Measurements from ENCODE around the gene FANCE.
"Not testable (repeated sequence)": the region's sequence is repeated elsewhere in the genome, so short reads cannot be mapped to it uniquely, and the experiment has no call there.

FANCE gene

DNA sequence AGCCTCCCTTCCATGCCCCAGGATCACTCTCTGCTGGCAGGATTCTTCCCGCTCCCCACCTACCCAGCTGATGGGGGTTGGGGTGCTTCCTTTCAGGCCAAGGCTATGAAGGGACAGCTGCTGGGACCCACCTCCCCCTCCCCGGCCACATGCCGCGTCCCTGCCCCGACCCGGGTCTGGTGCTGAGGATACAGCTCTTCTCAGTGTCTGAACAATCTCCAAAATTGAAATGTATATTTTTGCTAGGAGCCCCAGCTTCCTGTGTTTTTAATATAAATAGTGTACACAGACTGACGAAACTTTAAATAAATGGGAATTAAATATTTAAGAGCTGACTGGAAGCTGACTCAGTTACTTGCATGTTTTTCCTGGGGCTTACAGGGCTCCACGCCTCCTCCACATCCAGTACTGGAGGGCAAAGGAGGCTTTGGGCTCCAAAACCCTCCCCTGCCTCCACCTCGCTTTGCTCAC, 24.3 kb upstream of the FANCE start:
- no peak overlapping the region for H2AFZ ChIP-seq (ENCODE audit: low read depth)
- H3K36me3 ChIP-seq (ENCODE audit: insufficient read depth), result no peaks in the 10 kb centered on the region
- no peak overlapping the region for H3K27ac ChIP-seq

DNA sequence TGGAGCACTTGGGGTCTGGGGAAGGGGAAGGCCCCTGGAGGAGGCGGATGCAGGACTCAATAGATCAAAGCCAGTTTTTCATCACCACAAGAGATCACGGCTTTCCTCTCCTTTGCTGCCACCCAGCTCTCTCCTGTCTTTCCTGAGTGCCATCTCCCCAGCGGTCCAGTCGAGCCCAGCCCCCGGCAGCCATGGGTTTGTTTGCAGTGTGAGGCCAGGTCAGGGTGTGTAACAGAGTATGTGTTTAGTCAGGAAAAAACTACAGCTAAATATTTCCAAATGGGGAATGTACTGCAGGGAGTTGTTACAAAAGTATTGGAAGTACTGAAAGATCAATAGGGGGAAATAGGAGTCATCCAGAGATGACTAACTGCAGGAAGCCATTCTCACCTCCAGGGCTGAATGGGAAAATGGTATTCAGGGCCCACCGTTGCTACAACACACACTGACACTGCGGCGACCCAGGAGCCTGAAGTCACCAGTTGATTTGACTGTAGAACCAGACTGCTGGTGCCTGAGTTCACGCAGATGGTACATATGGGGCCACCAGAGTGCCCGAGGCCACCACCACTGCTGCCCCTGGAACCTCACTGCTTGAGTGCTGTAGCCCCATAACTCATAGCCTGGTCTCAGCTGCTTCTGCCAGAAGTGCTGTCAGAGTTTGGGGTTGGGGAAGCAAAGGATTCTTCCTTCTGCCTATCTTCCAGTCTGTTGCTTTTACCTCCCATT, 23.6 kb upstream of the FANCE start:
- TF ChIP-seq, protein P1, sequence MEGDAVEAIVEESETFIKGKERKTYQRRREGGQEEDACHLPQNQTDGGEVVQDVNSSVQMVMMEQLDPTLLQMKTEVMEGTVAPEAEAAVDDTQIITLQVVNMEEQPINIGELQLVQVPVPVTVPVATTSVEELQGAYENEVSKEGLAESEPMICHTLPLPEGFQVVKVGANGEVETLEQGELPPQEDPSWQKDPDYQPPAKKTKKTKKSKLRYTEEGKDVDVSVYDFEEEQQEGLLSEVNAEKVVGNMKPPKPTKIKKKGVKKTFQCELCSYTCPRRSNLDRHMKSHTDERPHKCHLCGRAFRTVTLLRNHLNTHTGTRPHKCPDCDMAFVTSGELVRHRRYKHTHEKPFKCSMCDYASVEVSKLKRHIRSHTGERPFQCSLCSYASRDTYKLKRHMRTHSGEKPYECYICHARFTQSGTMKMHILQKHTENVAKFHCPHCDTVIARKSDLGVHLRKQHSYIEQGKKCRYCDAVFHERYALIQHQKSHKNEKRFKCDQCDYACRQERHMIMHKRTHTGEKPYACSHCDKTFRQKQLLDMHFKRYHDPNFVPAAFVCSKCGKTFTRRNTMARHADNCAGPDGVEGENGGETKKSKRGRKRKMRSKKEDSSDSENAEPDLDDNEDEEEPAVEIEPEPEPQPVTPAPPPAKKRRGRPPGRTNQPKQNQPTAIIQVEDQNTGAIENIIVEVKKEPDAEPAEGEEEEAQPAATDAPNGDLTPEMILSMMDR (conservative IDR thresholded peaks at IDR 0.05; ENCODE audit: low read depth, low read length), result no peak
- H3K27ac ChIP-seq, result no peak overlapping the region
- H3K4me3 ChIP-seq (IDR thresholded peaks at IDR 0.05; ENCODE audit: insufficient read depth, low read depth, low read length), result no peak overlapping the region
- no peak overlapping the region for H3K4me2 ChIP-seq
- H3K27me3 ChIP-seq (ENCODE audit: insufficient read depth, low read depth), result no peaks in the 10 kb centered on the region
- H4K20me1 ChIP-seq (ENCODE audit: insufficient read depth), result no peaks in the 10 kb centered on the region
- no peaks in the 10 kb centered on the region for H3K4me1 ChIP-seq (ENCODE audit: low read depth, poor library complexity, severe bottlenecking)
- no peak overlapping the region for H3K9ac ChIP-seq
- H3K36me3 ChIP-seq (ENCODE audit: insufficient read depth), result no peaks in the 10 kb centered on the region
- no peak overlapping the region for H2AFZ ChIP-seq (ENCODE audit: low read depth)
- no peaks in the 10 kb centered on the region for H3K79me2 ChIP-seq (ENCODE audit: insufficient read depth, low read depth)

More for the DNA sequence above, 24.3 kb upstream of the FANCE start:
- Histone ChIP-seq H4K20me1 (ENCODE audit: insufficient read depth) (no peaks in the 10 kb centered on the region), H3K27me3 (ENCODE audit: insufficient read depth, low read depth) (no peaks in the 10 kb centered on the region), H3K4me2 (no peak overlapping the region), H3K4me1 (ENCODE audit: low read depth, poor library complexity, severe bottlenecking) (no peaks in the 10 kb centered on the region), H3K4me3 (IDR thresholded peaks at IDR 0.05; ENCODE audit: insufficient read depth, low read depth, low read length) (no peak overlapping the region), H3K9ac (no peak overlapping the region), H3K79me2 (ENCODE audit: insufficient read depth, low read depth) (no peaks in the 10 kb centered on the region)
- TF ChIP-seq, protein P1 (conservative IDR thresholded peaks at IDR 0.05; ENCODE audit: low read depth, low read length), result no peak

DNA sequence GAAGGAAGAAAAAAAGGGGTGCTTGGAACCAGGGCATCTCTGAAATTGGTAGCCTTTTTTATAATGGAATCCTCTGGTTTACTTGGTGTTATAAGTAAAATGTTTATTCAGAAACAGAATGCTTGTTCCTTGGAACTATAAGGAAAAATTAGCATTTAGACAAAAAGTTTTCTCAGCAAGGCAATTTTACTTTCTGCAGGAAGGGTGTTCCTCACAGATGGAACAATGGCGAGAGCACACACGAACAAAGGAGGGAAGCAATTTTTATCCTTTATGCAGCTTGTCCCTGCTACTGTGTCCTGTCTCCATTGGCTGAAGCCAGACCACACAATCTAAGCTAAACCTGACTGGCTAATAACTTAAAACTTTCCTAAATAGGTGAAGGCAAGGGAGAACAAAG, 22.7 kb upstream of the FANCE start:
- no peaks in the 10 kb centered on the region for H3K79me2 ChIP-seq (ENCODE audit: insufficient read depth, low read depth)
- H3K4me3 ChIP-seq (IDR thresholded peaks at IDR 0.05; ENCODE audit: insufficient read depth, low read depth, low read length), result no peak overlapping the region
- no peaks in the 10 kb centered on the region for H3K36me3 ChIP-seq (ENCODE audit: insufficient read depth)
- H3K4me2 ChIP-seq, result no peak overlapping the region
- H3K4me1 ChIP-seq (ENCODE audit: low read depth, poor library complexity, severe bottlenecking), result no peaks in the 10 kb centered on the region
- no peaks in the 10 kb centered on the region for H3K27me3 ChIP-seq (ENCODE audit: insufficient read depth, low read depth)
- TF ChIP-seq, protein P1 (conservative IDR thresholded peaks at IDR 0.05; ENCODE audit: low read depth, low read length), result no peak
- H4K20me1 ChIP-seq (ENCODE audit: insufficient read depth), result no peaks in the 10 kb centered on the region
- no peak overlapping the region for H3K27ac ChIP-seq
- H2AFZ ChIP-seq (ENCODE audit: low read depth), result no peak overlapping the region
- H3K9ac ChIP-seq, result no peak overlapping the region

DNA sequence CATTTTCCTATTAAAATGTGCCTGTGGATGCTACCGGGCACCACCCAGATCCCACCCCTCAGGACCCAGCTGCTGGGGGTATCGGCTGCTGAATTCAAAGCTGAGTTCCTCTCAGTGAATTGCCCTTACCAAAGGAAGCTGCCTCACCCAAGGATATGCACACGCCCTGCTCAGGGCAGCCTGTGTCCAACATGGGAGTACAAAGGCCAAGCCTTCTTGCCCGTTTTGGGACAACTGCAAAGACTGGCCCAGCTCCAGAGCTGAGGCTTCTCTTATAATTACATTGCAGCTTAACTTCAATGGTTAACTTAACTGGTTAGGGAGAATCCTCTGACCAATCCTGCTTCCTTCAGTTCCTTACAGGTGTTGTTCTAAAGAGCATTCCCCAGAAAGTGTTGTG, 19.8 kb upstream of the FANCE start:
- Histone ChIP-seq H3K4me3 (IDR thresholded peaks at IDR 0.05; ENCODE audit: insufficient read depth, low read depth, low read length) (no peak overlapping the region), H3K4me1 (ENCODE audit: low read depth, poor library complexity, severe bottlenecking) (no peaks in the 10 kb centered on the region), H3K9ac (no peak overlapping the region), H3K27me3 (ENCODE audit: insufficient read depth, low read depth) (no peaks in the 10 kb centered on the region), H2AFZ (ENCODE audit: low read depth) (no peak overlapping the region), H3K79me2 (ENCODE audit: insufficient read depth, low read depth) (no peaks in the 10 kb centered on the region), H3K27ac (no peak overlapping the region), H4K20me1 (ENCODE audit: insufficient read depth) (no peaks in the 10 kb centered on the region), H3K4me2 (no peak overlapping the region), H3K36me3 (ENCODE audit: insufficient read depth) (no peaks in the 10 kb centered on the region)
- TF ChIP-seq, protein P1 (conservative IDR thresholded peaks at IDR 0.05; ENCODE audit: low read depth, low read length), result no peak

DNA sequence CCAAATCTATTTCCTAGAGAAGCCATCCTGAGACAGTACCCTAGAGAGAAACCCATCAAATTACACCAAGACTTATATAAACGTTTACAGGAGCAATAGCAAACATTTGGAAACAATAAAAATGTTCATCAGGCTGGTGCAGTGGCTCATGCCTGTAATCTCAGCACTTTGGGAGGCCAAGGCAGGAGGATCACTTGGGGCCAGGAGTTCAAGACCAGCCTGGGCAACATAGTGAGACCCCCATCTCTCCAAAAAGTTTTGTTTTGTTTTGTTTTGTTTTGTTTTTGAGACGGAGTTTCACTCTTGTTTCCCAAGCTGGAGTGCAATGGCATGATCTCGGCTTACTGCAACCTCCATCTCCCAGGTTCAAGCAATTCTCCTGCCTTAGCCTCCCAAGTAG, 19.4 kb upstream of the FANCE start:
- not testable (repeated sequence) for H3K36me3 ChIP-seq (ENCODE audit: insufficient read depth); H3K4me3 ChIP-seq (IDR thresholded peaks at IDR 0.05; ENCODE audit: insufficient read depth, low read depth, low read length); H3K4me2 ChIP-seq; H3K79me2 ChIP-seq (ENCODE audit: insufficient read depth, low read depth); H3K4me1 ChIP-seq (ENCODE audit: low read depth, poor library complexity, severe bottlenecking); H4K20me1 ChIP-seq (ENCODE audit: insufficient read depth); H3K9ac ChIP-seq; H3K27me3 ChIP-seq (ENCODE audit: insufficient read depth, low read depth); H3K27ac ChIP-seq; H2AFZ ChIP-seq (ENCODE audit: low read depth)

All from KMS-11 (cell line).